GM19328 (cell line): ENCODE results near the gene ARHGAP20.

Experiments
- ATAC-seq: cut with Tn5 transposase; IDR thresholded peaks from one replicate; pipeline ENCODE4 v1.9.1; 2021; ENCODE audit warnings: mild to moderate bottlenecking, moderate library complexity; ENCODE audit not compliant: unreplicated experiment

Gene ARHGAP20

DNA sequence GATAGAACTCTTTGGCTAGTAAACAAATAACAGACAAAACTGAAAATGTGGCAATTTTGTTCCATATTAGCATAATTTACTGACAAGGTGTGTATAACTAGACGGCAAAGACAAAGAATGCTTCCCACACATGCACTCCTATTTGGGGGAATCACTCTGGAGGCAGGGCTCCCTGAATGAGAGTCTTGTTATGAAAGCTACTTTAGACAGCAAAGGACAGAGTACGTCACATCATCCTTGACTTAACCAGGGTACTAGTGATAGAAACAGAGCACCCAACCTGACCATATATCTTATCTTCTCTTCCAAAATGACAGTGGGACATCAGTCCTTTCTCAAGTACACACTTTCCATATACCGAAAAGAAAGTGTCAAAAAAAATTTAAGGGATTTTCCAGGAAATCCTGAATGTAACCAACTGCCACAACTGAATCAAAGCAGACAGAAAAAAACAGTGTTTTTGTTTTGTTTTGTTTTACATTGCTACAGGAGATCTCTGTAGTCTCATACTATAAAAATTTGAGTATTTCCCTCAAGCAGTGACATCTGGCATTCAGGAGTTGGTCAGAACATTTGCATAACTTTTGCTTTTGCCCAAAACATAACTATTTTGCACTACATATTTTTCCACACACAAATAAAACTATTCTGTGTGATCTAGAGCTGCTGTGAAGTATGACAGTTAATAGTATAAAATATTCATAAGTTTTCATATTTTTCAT is 98.9 kb downstream of the ARHGAP20 start:
- ATAC-seq: no peak

DNA sequence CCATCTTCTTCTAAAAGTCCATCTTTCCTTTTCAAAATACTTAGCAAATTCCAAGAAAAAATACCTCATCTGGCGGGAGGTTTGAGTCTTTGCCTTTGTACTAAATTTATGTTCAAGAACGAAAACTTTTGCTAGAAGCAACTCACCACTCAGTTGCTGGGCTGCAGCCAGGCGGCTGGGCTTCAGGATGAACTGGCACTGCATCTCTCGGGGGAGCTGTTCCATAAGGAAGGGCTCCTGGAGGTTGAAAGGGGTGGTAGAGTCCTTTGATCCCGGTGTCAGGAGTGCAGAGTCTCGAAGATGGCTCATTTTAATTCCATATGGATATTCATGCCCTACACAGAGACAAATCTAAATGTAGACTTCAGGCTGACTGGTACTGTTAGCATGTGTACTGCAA is 105.8 kb downstream of the ARHGAP20 start:
- ATAC-seq: no peak

DNA sequence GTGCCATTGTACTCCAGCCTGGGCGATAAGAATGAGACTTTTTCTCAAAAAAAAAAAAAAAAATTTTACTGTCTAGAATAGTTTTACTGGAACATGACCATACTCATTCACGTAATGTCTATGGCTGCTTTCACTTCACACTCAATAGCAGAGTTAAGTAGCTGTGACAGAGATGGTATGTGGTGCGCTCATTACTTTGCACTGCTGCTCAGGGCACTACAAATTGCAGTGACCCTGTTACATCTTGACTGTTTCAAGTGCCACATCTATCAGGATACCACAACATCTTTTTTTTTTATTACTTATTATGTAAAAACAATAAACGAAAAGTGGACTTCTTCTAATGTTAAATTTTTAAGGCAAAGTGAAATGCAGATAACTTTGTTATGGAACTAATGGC is 110.3 kb downstream of the ARHGAP20 start:
- no peak for ATAC-seq

DNA sequence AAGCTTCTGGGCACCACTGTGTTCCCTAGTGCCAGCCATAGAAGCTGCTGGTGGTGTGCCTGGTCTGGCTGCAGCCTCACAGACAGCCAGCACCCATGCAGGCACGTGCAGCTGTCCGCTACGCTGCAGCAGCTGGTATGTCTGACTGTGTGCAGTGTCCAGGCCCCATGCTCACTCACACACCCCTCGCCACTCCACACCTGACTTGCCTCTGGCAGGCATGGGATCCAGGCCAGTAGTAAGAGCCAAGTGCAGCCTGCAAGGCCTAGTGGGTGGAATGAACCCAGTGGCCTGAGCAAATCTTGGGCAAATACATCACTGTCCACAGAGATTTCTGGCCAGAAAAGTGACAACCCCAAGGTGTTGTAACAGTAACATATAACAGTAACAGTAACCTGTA is 111.9 kb downstream of the ARHGAP20 start:
- ATAC-seq: no peak

DNA sequence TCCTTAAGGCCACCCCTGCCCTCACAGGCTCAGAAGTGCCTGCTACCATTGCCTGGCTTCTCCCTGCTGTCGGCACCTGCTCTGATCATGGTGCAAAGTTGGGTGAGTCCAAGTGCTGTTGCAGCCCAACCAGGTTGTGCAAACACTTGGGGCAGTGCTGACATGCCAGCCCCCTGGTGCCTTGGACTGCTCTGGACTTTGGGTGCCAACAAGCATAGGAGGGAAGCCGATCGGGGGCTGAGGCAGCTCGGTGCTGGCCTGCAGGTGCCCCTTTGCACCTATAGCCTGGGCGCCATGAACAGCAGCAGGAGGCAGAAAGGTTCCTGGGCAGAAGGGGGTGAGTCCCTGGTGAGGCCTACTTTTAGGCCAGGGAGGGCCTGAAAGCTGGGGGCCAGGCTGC is 113.0 kb downstream of the ARHGAP20 start:
- ATAC-seq: no peak

DNA sequence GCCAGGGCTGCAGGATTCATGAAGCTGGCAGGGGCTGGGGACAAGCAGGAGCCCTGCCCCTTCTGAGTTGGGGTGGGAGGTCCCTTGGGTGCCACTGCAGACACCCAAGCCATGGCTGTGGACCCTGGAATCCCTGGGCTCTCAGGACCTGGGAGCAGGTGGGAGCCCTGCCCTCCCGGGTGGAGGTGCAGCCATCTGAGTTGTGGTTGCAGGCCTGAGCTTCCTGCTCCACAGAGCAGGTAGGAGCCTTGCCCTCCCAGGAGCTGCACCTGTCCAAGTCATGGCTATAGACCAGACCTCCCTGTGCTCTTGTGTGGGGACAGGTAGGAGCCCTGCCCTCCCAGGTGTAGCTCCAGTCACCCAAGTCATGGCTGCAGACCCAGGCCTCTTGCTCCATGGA is 113.5 kb downstream of the ARHGAP20 start:
- ATAC-seq: no peak

DNA sequence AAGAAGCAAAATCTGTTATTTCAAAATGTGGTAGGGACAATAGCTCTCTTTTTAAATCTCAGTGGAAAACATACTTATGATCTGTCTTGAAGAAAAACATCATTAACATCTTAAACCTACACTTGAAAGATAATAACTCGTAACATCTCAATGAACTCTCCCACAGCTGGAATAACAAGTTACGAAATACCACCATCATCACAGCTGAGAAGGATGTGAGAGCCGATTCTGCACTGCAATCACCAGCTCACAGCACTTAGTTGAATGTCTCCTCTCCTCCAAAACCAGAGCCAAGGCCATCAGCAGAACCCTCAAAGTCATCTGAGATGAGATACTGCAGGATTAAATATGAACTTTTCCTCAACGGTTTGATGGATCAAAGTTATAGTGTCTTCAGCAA is 124.3 kb downstream of the ARHGAP20 start:
- no peak for ATAC-seq

DNA sequence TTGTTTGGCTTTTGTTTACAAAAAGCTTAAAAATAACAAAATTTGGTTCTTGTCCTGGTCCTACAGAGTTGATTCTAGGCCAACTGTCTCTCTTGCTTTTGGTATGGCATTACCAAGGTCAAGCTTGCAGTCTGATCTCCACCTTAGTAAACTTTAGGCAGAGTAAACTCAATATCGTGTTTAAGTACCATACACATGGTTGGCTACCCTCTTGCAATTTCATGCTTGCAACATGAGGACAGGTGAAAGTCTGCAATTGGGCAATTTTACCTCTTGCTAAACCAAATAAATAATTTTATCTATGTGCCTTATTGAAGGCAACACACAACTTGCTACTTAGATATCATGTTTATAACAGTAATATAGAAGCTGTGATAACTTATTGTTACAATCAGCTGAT is 125.1 kb downstream of the ARHGAP20 start:
- ATAC-seq: no peak

DNA sequence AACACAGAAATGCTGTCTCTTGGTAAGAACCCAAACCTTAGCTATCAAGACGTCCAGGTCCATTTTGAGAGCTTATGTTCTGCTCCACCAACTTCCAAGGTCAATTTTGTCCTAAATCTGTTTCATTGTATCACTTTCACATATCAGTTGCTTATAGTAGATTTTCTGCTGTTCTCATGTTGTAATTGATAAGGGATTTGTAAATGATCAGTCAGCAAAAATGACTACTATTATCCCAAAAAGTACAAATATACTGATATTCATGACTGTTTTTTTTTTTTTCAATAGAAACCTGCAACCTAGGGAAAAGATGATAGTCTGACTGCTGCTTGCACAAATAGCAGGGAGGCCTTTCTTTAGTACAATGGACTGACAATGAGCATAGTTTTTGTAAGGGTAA is 128.1 kb downstream of the ARHGAP20 start:
- no peak for ATAC-seq

DNA sequence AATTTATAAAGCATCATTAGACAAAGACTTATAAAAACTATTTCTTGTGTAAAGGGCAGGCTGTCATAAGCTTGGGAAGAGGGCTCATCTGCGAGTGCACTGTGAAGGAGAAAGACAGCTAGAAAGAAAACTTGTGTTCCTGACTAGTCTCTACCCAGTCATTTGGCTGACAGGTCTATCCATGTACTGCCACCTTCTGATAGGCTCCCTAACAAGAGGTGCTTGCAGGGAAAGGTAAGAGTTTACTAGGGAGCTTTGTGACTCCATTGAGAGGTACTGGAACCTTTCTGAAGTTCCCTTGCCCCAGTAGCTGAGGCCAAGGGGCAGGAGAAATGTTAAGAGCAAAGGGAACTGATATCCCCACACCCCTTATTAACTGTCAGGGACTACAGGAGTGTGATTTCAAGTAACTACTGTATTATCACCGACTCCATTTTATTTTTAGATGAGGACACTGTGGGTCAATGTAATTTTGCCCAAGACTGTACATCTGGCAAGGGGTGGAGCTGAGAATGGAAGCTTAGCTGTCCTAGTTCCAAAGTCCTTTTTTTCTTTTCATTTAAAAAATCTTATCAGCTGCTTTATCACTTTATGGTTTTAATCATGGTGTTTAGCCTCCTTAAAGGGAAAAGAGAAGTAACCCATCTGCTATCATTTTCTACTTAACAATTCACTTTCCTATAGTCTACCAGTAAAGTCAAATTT is 129.4 kb downstream of the ARHGAP20 start:
- no peak for ATAC-seq

DNA sequence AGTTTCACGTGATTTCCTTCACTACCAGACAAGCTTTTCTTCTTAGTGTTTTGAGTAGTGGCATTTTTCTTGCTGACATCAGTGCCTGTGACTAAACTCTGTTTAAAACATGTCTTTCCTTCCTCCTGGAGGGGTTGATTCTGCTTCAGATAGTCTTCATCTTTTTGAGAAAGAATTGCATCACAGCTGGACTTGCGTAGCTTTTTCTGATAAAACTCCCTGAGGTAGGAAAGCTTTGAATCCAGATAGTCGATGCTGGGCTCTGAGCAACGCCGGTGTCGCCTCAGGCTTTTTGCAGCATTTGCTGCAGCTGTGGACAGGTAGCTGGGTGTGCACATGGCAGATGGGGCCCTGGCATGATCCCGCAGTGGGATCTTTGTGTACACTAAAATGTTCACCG is 131.7 kb downstream of the ARHGAP20 start:
- ATAC-seq: no peak

DNA sequence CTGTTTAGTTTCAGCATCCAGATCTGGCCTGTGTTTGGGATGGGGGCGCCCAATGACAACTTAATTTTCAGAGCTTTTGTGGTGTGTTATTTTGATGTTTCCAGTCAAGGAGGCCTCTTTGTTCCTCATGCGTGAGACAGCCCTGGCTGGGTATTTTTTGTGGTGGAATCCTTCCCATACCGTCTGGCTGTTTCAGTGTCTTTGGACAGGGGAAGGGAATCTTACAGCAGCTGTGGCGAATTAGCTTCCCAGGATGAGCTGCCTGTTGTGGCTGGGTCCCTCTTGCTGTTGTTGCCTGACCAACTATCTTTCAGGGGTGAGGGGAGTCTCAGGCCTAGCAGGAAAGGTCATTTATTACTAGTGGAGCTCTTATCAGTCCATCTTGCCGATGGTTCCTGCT is 138.8 kb downstream of the ARHGAP20 start:
- no peak for ATAC-seq

DNA sequence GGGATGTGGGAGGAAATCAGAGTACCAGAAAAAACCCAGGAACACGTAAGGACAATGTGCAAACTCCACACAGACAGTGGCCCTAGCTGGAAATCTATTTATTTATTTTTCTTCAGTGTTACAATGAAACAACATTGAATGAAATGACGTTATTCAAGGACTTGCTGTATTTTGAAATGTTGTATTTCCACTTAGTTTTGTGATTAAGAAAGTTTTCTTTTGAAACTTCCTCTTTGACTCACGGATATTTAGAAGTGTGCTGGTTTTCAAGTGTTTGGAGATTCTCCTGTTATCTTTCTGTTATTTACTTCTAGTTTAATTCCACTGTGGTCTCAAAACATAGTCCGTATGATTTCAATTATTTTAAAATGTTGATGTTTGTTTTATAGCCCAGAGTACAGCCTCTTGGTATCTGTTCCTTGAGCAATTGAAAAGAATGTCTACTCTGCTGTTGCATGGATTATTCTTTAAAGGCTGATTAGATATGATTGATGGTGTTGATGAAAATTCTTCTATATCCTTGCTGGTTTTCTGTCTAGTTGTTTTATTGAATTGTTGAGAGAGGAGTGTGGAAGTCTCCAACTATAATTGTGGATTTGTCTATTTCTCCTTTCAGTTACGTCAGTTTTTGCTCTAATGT is 141.0 kb downstream of the ARHGAP20 start:
- ATAC-seq: no peak

DNA sequence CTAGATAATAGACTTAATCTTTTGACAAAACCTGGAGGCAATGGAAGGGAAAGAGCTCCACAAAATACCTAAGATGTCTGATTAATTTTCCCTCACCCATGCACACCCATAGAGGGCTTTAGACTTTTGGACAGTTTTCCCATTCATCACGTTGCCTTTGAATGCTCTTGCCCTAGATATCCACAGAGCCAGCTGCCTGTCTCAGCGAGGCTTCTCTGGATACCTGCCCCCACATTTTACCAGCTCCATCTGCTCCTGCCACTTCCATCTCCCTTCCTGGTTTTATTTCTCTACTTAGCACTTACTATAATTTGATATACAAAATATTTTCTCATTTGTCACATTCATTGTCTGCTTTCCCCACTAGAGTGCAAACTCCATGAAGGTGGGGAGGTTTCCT is 145.7 kb downstream of the ARHGAP20 start:
- ATAC-seq: no peak

DNA sequence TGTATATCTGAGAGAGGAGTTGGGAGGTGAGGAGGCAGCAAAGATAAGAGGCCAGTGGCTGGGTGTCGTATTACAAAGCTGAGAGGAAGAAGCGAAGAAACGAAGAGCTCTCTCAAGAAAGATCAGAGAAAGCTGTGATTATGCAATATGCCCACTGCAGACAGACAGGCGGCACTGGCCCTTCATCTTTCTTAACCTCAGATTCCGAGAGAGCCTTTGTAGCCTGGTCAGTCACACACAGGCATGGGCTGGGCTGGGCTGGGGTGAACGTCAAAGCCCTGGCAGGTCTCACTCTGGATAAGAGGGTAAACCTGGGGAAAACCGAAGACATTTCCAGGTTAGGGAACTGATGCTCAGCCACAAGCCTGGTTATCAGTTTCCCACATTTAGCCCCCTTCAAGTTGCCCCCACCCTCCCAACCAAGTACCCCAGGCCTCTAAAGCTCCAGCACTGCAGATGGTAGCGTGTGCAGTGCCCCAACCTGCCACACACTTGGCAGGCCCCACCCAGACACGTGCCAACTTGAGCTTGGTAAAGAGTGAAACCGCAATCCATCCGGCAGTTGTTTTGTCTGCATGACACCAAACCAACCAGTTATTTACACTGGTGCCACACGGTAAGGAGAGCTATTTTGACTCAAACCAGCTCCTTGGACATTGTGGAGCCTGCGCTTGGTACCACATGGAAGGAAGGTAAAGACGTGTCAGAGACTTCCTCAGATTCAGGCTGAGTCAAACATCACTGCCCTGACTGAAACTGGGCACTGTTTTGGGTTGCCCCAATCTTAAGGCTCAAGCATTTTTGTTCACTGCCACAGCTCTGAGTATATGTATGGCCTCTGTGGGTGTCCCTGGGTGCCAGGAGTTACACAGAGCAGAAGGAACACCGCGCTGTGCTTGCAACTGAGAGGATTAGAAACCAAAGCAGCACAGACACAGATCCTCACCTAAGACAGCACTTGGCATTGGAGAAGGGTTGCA is 146.6 kb downstream of the ARHGAP20 start:
- no peak for ATAC-seq

DNA sequence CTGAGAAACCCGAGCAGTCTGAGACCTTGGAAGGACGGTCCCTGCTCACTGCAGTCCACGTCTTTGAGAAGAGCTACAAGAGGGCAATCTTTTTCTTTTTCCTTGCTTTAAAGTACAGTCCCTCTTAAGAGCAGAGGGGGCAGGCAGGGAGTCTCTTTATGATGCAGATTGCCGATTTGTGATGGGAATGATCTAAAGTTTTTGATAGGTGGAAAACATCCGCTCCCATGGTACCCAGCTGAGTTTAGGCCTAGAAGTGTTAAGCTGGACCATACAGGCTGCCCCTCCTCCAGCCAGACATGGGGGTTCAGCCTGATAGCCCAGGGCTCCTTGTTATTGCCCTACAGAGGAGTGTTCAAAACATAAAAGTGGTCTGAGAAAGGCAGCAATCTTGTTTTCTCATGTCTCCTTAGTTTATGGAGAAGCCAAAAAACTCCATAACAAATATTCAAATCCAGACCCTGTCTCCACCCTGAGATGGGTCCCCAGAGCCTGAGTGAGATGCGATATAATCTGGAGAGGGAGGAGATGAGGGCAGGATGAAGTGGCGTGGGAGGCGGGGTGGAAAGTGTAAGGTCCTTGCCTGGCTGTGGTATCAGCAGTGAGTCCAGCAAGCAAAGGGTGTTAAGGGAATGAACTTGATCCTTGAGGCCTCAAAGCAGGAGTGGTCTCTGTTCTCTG is 147.4 kb downstream of the ARHGAP20 start:
- no peak for ATAC-seq

DNA sequence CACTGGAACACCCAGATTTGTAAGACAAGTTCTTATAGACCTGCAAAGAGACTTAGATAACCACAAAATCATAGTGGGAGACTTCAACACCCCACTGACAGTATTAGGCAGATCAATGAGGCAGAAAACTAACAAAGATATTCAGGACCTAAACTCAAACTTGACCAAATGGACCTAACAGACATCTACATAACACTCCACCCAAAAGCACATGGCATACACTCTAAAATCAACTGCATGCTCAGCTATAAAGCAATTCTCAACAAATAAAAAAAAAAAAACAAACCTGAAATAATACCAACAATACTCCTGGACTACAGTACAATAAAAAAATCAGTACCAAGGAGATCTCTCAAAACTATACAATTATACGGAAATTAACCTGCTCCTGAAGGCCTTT is 167.5 kb downstream of the ARHGAP20 start:
- no peak for ATAC-seq

DNA sequence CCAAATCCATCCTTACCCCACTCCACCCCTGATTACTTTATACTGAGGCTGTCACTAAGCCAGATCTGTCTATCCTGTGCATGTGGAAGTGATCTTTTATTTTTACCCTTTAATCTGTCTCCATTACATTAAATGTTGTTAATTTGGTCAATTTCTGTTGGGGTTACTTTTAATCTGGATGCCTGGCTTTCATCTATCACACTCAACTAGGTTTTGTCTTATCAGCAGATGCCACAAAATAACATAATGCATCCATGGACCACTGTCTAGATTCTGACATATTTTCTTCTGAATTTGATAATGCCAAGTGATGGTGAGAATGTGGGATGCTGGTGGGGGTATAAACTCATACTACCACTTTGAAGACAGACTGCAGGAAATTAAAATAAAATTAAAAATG is 174.1 kb downstream of the ARHGAP20 start:
- ATAC-seq: no peak

DNA sequence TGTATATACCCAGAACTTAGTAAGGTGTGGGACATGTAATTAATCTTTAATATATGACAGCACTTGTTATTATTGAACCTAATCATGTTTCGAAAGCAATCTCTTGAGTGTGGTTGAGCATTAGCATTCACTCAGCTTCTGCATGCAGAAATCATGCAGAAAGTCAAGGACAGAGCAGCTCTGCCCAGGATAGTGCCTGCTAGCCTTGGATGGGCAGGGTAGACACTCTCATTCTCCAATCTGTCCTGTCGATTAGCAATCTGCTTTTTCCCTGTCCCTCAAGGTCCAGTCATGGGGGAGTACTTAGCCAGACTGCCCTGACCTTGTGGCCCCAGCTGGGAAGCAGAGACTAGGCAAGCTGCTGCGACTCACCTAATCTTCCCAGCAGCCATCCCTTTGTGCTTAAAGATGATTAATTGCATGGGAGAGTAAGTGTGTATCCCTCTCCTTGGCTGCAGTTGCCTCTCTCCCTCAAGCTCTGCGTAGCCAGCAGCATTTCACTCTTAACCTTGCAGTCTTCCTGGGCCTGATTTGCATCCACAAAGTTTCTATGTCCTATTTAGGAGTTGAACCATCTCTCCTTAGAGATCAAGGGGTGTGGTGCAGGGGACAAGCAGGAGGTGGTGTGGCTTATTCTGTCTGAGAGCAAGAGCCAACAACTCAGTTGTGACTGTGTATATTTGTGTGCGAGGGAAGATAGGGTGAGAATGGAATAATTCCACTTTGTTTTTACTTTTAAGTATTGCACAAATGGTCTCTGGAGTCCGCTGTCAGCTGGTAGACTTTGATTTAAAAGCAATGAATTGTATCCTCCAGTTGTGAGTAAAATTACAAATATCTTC is 181.1 kb downstream of the ARHGAP20 start:
- ATAC-seq: no peak

DNA sequence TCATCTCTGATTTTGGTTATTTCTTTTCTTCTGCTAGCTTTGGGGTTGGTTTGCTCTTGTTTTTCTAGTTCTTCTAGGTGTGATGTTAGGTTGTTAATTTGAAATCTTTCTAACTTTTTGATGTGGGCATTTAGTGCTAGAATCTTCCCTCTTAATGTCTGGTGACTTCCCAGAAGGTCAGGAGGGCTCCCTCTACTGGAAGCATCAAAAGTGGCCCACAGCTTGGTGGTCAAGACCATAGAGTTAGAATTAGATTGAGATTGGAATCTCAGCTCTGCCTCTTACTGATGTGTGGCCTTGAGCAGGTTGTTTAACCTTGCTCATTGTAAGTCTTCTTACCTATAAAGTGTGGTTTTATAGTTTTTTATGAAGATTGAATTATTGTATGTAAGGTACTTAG is 183.2 kb downstream of the ARHGAP20 start:
- ATAC-seq: no peak
